Ovary (tissue), 3 donors: ENCODE data around the gene CRYGN.

Source experiments
- POLR2A ChIP-seq: fragments of 450-650 bp; IDR thresholded peaks from one replicate; pipeline ENCODE4 v1.6.1; 2017; ENCODE audit warnings: antibody characterized with exemption, mild to moderate bottlenecking, moderate library complexity
- TF ChIP-seq, protein P1 (sequence below), 3 donors: fragments of 450-650 bp in 2 of 3; fragments of 200-600 bp in 1 of 3; IDR thresholded peaks; one replicate each; pipeline versions ENCODE4 v1.5.1 to v1.8.0; 2016 to 2022; ENCODE audit warnings: antibody characterized with exemption in 3 of 3, mild to moderate bottlenecking in 1 of 3
- donor health status: DM: no; HTN: no; CAD: no.

DNA sequence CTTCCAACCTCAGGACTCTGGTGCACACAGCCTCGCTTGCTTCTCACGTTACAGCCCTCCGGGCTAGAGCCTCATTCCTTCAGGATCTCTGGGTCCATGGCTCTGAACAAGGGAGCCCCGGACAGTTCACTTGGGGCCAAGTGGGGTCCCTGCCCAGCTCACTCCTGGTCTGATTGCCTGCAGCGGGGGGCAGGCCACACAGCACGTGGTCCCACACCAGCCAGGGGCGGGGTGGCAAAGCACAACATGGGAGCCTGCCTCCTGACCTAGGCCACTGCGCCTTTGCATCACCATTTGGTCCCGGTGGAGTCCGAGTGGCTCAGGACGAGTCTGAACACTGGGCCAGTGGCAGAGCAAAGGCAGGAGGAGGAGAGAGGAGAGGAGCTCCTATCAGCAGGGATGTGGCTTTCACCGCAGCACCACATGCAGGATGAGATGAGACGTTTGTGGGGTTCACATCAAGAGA lies 13.4 kb upstream of the CRYGN start:
- TF ChIP-seq, protein P1, sequence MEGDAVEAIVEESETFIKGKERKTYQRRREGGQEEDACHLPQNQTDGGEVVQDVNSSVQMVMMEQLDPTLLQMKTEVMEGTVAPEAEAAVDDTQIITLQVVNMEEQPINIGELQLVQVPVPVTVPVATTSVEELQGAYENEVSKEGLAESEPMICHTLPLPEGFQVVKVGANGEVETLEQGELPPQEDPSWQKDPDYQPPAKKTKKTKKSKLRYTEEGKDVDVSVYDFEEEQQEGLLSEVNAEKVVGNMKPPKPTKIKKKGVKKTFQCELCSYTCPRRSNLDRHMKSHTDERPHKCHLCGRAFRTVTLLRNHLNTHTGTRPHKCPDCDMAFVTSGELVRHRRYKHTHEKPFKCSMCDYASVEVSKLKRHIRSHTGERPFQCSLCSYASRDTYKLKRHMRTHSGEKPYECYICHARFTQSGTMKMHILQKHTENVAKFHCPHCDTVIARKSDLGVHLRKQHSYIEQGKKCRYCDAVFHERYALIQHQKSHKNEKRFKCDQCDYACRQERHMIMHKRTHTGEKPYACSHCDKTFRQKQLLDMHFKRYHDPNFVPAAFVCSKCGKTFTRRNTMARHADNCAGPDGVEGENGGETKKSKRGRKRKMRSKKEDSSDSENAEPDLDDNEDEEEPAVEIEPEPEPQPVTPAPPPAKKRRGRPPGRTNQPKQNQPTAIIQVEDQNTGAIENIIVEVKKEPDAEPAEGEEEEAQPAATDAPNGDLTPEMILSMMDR (IDR thresholded peaks at IDR 0.05) = no peak
- no peak for TF ChIP-seq POLR2A
